ENCODE data around the gene TICAM1.
"Not testable (repeated sequence)": the region's sequence is repeated elsewhere in the genome, so short reads cannot be mapped to it uniquely, and the experiment has no call there.

Gene TICAM1

GRCh38 chr19:4831304-4831978, at the start of gene TICAM1:
Gene TICAM1, minus strand, starts transcription at chr19:4831712. Its CDS starts 13,335 bp downstream, at chr19:4818377.
- DNase-seq (ENCODE audit: insufficient read length, low spot score) = peak; percentile 64
- FAIRE-seq = no peak

- FAIRE-seq (no peak), DNase-seq (ENCODE audit: insufficient read length, low spot score) (no peak)
Measured at GRCh38 chr19:4879041-4879440, 47.5 kb upstream of the TICAM1 start.

- DNase-seq (ENCODE audit: insufficient read length, low spot score) (no peak), FAIRE-seq (no peak)
Measured at GRCh38 chr19:4878491-4878968, 47.0 kb upstream of the TICAM1 start.

GRCh38 chr19:4877753-4878490, 46.4 kb upstream of the TICAM1 start:
- FAIRE-seq = no peak
- no peak for DNase-seq (ENCODE audit: insufficient read length, low spot score)

- DNase-seq (ENCODE audit: insufficient read length, low spot score) = no peak
- no peak for FAIRE-seq
Measured at GRCh38 chr19:4873930-4874329, 42.4 kb upstream of the TICAM1 start.

- FAIRE-seq = no peak
- DNase-seq (ENCODE audit: insufficient read length, low spot score) = no peak
Measured at GRCh38 chr19:4871711-4872110, 40.2 kb upstream of the TICAM1 start.

GRCh38 chr19:4870025-4870700, 38.7 kb upstream of the TICAM1 start:
- peak; percentile 68 for DNase-seq (ENCODE audit: insufficient read length, low spot score)
- FAIRE-seq = no peak

- no peak for DNase-seq (ENCODE audit: insufficient read length, low spot score)
- no peak for FAIRE-seq
Measured at GRCh38 chr19:4868286-4868834, 36.8 kb upstream of the TICAM1 start.

GRCh38 chr19:4867534-4868285, 36.2 kb upstream of the TICAM1 start, which contains the start of gene PLIN3:
Gene PLIN3, minus strand, starts transcription at chr19:4867667. Its CDS starts 6,273 bp downstream, at chr19:4861394.
- peak; percentile 96 for DNase-seq (ENCODE audit: insufficient read length, low spot score)
- FAIRE-seq = no peak

GRCh38 chr19:4866595-4867424, 35.3 kb upstream of the TICAM1 start:
- FAIRE-seq (no peak), DNase-seq (ENCODE audit: insufficient read length, low spot score) (peak; percentile 29)

- FAIRE-seq (no peak), DNase-seq (ENCODE audit: insufficient read length, low spot score) (no peak)
Measured at GRCh38 chr19:4861147-4861546, 29.6 kb upstream of the TICAM1 start.

- FAIRE-seq (no peak), DNase-seq (ENCODE audit: insufficient read length, low spot score) (no peak)
Measured at GRCh38 chr19:4859697-4860096, 28.2 kb upstream of the TICAM1 start.

- not testable (repeated sequence) for FAIRE-seq
Measured at GRCh38 chr19:4856468-4856867, 25.0 kb upstream of the TICAM1 start.

GRCh38 chr19:4853506-4853905, 22.0 kb upstream of the TICAM1 start:
- not testable (repeated sequence) for DNase-seq (ENCODE audit: insufficient read length, low spot score); FAIRE-seq

More at GRCh38 chr19:4856468-4856867, 25.0 kb upstream of the TICAM1 start:
- not testable (repeated sequence) for DNase-seq (ENCODE audit: insufficient read length, low spot score)

- DNase-seq (ENCODE audit: insufficient read length, low spot score) (no peak), FAIRE-seq (no peak)
Measured at GRCh38 chr19:4852484-4852883, 21.0 kb upstream of the TICAM1 start.

- FAIRE-seq = no peak
- peak; percentile 74 for DNase-seq (ENCODE audit: insufficient read length, low spot score)
Measured at GRCh38 chr19:4851551-4852290, 20.2 kb upstream of the TICAM1 start.

GRCh38 chr19:4849019-4849418, 17.5 kb upstream of the TICAM1 start:
- DNase-seq (ENCODE audit: insufficient read length, low spot score) (no peak), FAIRE-seq (no peak)

- DNase-seq (ENCODE audit: insufficient read length, low spot score) (no peak), FAIRE-seq (no peak)
Measured at GRCh38 chr19:4847190-4847973, 15.9 kb upstream of the TICAM1 start.

Data from HTR-8/SVneo (cell line).